Measurements from ENCODE around the gene OR2V2.

- no peak for TF ChIP-seq POLR2A (IDR thresholded peaks at IDR 0.05; ENCODE audit: low read depth, low read length)
- no peak for TF ChIP-seq POLR2AphosphoS5 (IDR thresholded peaks at IDR 0.05; ENCODE audit: low read depth, low read length)
- TF ChIP-seq TAF1 (IDR thresholded peaks at IDR 0.05; ENCODE audit: borderline replicate concordance, low read depth, low read length): no peak
Observed at GRCh38 chr5:181164076-181164952, 16.9 kb downstream of the OR2V2 start.
